GM12874 (cell line): ENCODE results near the gene ESPN.

Experiments used
- CTCF ChIP-seq: IDR thresholded peaks from 2 replicates; pipeline ENCODE4 v1.5.1; 2011; ENCODE audit warnings: low read depth, mild to moderate bottlenecking, control low read depth, low read length, moderate library complexity; ENCODE audit not compliant: insufficient read depth

Gene ESPN

GRCh38 chr1:6426277-6426971, 1.8 kb downstream of the ESPN start:
- TF ChIP-seq CTCF = no peak

GRCh38 chr1:6426972-6427350, 2.4 kb downstream of the ESPN start:
- no peak for TF ChIP-seq CTCF

GRCh38 chr1:6427441-6428390, 3.1 kb downstream of the ESPN start:
- TF ChIP-seq CTCF = no peak

- TF ChIP-seq CTCF = no peak
Measured at GRCh38 chr1:6434186-6434585, 9.6 kb downstream of the ESPN start.

GRCh38 chr1:6435129-6435528, 10.6 kb downstream of the ESPN start:
- no peak for TF ChIP-seq CTCF

DNA sequence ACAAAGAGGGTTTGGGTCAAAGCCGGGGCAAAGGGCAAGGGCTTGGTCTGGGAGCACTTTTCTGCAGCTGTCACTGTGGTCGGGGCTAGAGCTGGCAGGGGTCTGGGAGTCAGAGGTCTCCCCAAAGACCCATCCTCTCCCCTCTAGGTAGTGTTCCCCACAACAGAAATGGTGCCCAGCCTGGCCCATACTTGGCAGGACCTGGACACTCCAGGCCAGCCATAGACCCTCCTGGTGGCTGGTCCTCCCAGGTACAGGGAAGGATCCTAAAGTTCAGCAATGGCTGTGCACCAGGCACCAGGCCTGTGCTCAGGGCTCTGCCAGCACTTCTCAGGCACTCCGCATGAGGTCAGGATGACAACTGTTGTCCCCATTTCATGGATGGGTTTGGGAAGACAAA, 11.0 kb downstream of the ESPN start:
- no peak for TF ChIP-seq CTCF

DNA sequence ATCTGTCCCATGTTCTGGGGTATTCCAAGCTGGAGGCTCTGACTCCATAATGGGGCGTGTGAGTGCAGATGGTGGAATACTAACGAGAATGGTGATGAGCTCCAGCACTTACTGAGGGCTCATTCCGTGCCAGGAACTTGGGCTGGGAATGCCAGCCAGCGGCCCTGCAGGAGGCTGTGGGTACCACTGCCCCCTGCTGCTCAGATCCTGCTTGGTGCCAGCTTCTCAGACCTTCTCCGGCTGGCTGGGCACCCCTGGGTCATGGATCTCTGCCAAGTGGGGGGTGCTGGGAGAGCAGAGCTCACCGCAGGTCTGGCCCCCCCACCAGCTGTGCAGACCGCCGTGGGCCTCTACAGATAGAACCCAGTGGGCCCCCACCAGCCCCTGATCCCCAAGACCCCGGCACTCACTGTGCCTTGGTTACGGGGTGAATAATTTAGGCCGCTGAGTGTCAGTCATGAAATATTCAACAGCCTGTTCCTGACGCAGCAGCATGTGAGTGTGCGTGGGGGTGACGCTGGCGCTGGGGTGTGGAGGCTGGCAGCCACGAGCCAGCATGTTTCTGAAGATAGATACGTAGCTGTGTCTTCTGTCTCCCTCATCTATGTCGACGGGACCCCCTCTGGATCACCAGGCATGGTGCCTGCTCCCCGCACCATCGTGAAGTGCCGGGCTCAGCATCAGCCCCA, 12.6 kb downstream of the ESPN start:
- 0 out of 2 replicates have a peak, but pooled peaks have one; percentile 12 for TF ChIP-seq CTCF
